ENCODE results near the gene RIOK2. TPM values are rescaled to one million over a fixed set of nuclear protein-coding genes. Genes with fewer than 3 reads are reported as not detected.

Gene RIOK2
- total RNA-seq, 1 experiment from 2014 or later, result 42.9 TPM

DNA sequence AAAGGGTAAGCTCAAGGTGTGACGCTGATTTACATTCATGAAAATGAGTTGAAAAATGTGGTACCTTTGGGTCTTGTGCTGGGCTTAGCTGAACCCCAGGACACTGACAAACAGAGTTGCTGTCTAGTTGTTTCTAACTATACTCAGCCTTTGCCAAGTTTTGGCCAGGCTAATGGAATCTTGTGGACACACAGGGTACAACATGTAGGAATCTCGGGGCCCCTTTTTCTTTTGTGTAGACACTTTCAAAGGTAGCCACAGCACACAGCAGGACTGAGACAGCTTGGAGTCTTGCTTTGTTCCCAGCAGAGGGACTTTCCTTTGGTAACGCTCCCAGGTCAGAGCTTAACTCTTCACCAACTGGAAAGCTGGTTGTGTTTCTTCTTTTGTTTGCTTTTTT lies 48.4 kb downstream of the RIOK2 start:
- ChIA-PET POLR2A (ENCODE audit: low non-redundant PET) (no interaction called here), CTCF (interaction anchor here (0.5 kb wide), 1 partner anchor 211 kb away, joined by 5 read pairs; no protein-coding TSS in a partner anchor)
- no peak for DNase-seq (ENCODE audit: low spot score)
- Histone ChIP-seq H3K9me3 (ENCODE audit: low read depth, low read length, poor library complexity, severe bottlenecking) (no peaks in the 10 kb centered on the region), H3K4me1 (ENCODE audit: insufficient read depth, low read length, poor library complexity, severe bottlenecking) (no peaks in the 10 kb centered on the region), H3K27me3 (replicated peaks; ENCODE audit: insufficient read depth, low read depth, low read length, poor library complexity) (no peaks in the 10 kb centered on the region), H3K27ac (ENCODE audit: low read depth, low read length, poor library complexity, severe bottlenecking) (no peak overlapping the region), H3K4me3 (ENCODE audit: low read depth, low read length, poor library complexity, severe bottlenecking) (no peak overlapping the region), H3K36me3 (ENCODE audit: insufficient read depth, low read length, poor library complexity, severe bottlenecking) (no peaks in the 10 kb centered on the region)
- intact Hi-C loops (cut with micrococcal nuclease; ENCODE audit: unreplicated experiment), result no loop called here
- TF ChIP-seq EZH2 (IDR thresholded peaks at IDR 0.05; ENCODE audit: borderline replicate concordance, low read depth, low read length, poor library complexity, severe bottlenecking) (no peak), CTCF (conservative IDR thresholded peaks at IDR 0.05; ENCODE audit: low read depth, low read length) (no peak)
- BruUV-seq (replicated peaks), result no TSS peak

DNA sequence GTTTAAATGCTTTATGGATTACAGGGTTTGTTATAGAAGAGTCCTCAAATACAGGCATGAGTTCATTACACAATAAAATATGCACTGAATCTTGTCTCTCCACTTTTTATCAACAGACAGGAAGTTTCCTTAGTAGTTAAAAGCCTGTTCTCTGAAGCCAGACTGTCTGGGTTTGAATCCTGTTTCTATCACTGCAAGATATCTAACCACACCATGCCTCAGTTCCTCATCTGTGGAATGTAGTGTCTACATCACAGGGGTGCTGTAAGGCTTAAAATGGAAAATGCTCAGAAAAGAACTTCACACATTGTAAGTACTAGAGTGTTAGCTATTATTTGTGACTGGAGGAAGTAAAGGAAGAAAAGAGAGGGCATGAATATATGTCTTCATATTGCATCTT lies 49.9 kb downstream of the RIOK2 start:
- CTCF ChIA-PET, result no interaction called here
- no TSS peak for BruUV-seq (replicated peaks)
- no peaks in the 10 kb centered on the region for H3K27me3 ChIP-seq (replicated peaks; ENCODE audit: insufficient read depth, low read depth, low read length, poor library complexity)
- H3K4me1 ChIP-seq (ENCODE audit: insufficient read depth, low read length, poor library complexity, severe bottlenecking), result no peaks in the 10 kb centered on the region
- no peaks in the 10 kb centered on the region for H3K9me3 ChIP-seq (ENCODE audit: low read depth, low read length, poor library complexity, severe bottlenecking)
- POLR2A ChIA-PET (ENCODE audit: low non-redundant PET), result no interaction called here
- no peak overlapping the region for H3K27ac ChIP-seq (ENCODE audit: low read depth, low read length, poor library complexity, severe bottlenecking)
- no peak for DNase-seq (ENCODE audit: low spot score)
- no peak overlapping the region for H3K4me3 ChIP-seq (ENCODE audit: low read depth, low read length, poor library complexity, severe bottlenecking)
- H3K36me3 ChIP-seq (ENCODE audit: insufficient read depth, low read length, poor library complexity, severe bottlenecking), result no peaks in the 10 kb centered on the region
- TF ChIP-seq EZH2 (IDR thresholded peaks at IDR 0.05; ENCODE audit: borderline replicate concordance, low read depth, low read length, poor library complexity, severe bottlenecking) (no peak), CTCF (conservative IDR thresholded peaks at IDR 0.05; ENCODE audit: low read depth, low read length) (no peak)
- intact Hi-C loops (cut with micrococcal nuclease; ENCODE audit: unreplicated experiment), result no loop called here

DNA sequence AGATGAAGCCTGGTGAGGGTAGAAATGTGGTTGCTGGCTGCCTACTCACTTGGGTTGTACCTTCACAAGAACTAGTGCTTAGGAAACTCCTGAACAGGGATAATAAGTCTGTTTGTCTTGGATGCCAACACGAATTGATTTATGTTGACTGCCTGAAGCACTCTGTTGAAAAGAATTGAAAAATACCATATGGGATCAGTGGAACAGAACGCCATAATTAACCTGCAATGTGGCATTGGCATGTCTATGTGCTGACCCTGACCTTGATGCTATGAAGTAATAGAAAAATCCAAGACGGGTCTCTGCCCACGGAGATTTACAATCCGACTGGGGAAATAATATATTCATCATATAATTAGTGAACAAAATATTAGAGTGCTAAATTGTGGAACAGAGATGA lies 51.1 kb downstream of the RIOK2 start:
- intact Hi-C loops (cut with micrococcal nuclease; ENCODE audit: unreplicated experiment), result no loop called here
- no peak overlapping the region for H3K27ac ChIP-seq (ENCODE audit: low read depth, low read length, poor library complexity, severe bottlenecking)
- no peak for DNase-seq (ENCODE audit: low spot score)
- H3K9me3 ChIP-seq (ENCODE audit: low read depth, low read length, poor library complexity, severe bottlenecking), result no peaks in the 10 kb centered on the region
- H3K4me3 ChIP-seq (ENCODE audit: low read depth, low read length, poor library complexity, severe bottlenecking), result no peak overlapping the region
- TF ChIP-seq EZH2 (IDR thresholded peaks at IDR 0.05; ENCODE audit: borderline replicate concordance, low read depth, low read length, poor library complexity, severe bottlenecking), result no peak
- TF ChIP-seq CTCF (conservative IDR thresholded peaks at IDR 0.05; ENCODE audit: low read depth, low read length), result no peak
- no peaks in the 10 kb centered on the region for H3K27me3 ChIP-seq (replicated peaks; ENCODE audit: insufficient read depth, low read depth, low read length, poor library complexity)
- POLR2A ChIA-PET (ENCODE audit: low non-redundant PET), result no interaction called here
- no TSS peak for BruUV-seq (replicated peaks)
- no peaks in the 10 kb centered on the region for H3K4me1 ChIP-seq (ENCODE audit: insufficient read depth, low read length, poor library complexity, severe bottlenecking)
- no peaks in the 10 kb centered on the region for H3K36me3 ChIP-seq (ENCODE audit: insufficient read depth, low read length, poor library complexity, severe bottlenecking)
- CTCF ChIA-PET, result no interaction called here
